ENCODE results near the gene HMCN1.

- TF ChIP-seq CTCF (IDR thresholded peaks at IDR 0.05) = no peak
- no peak for TF ChIP-seq POLR2A (IDR thresholded peaks at IDR 0.05)
These were observed 123.3 kb downstream of the HMCN1 start for GRCh38 chr1:185857442-185857841.
